ENCODE results near the gene AFAP1. TPM values are rescaled to one million over a fixed set of nuclear protein-coding genes. Genes with fewer than 3 reads are reported as not detected.

The AFAP1 gene
- polyA plus RNA-seq, 1 donor (not counting 4 experiments of a cell fraction or from before 2014, with no cell fraction given): 7.6 TPM

GRCh38 chr4:7765666-7766065 lies 174.0 kb downstream of the AFAP1 start:
- peaks cover 2% of the 10 kb centered on the region for H4K20me1 ChIP-seq (ENCODE audit: control insufficient read depth, extremely low read depth, insufficient read depth, low read length)
- peaks cover 33 to 38% of the 10 kb centered on the region in 2 experiments for H3K36me3 ChIP-seq (ENCODE audit: control insufficient read depth in 2 of 2, extremely low read depth in 1 of 2, insufficient read depth in 2 of 2, low read length in 2 of 2)
- H3K4me1 ChIP-seq (ENCODE audit: control insufficient read depth, extremely low read depth, insufficient read depth, low read length): no peaks in the 10 kb centered on the region
- no peaks in the 10 kb centered on the region for H3K9me3 ChIP-seq (ENCODE audit: control insufficient read depth, low read depth, low read length)
- no peak overlapping the region for H3K4me2 ChIP-seq (ENCODE audit: control insufficient read depth, extremely low read depth, insufficient read depth, low read depth, low read length)
- no peaks in the 10 kb centered on the region for H3K27me3 ChIP-seq (ENCODE audit: control insufficient read depth, extremely low read depth, insufficient read depth, low read length)
- H3K9me1 ChIP-seq (ENCODE audit: control insufficient read depth, extremely low read depth, insufficient read depth, low read length): no peaks in the 10 kb centered on the region
- no peak overlapping the region for H2AFZ ChIP-seq (ENCODE audit: control insufficient read depth, low read length)
- H3K27ac ChIP-seq (ENCODE audit: control insufficient read depth, insufficient read depth, low read length): no peak overlapping the region
- DNase-seq (ENCODE audit: low read depth, low spot score): no peak
- dilution Hi-C loops (cut with MboI; ENCODE audit: extremely low pct_ligation_motif_present, low sequenced_read_pairs): no loop called here
- no peak for TF ChIP-seq CTCF (optimal IDR thresholded peaks at IDR 0.05 in 1 of 3, IDR thresholded peaks at IDR 0.05 in 1 of 3, conservative IDR thresholded peaks at IDR 0.05 in 1 of 3; ENCODE audit: extremely low read depth in 1 of 3, insufficient read depth in 2 of 3, low read length in 3 of 3)
- no peak for TF ChIP-seq EZH2 (IDR thresholded peaks at IDR 0.05; ENCODE audit: low read length)
- H3K4me3 ChIP-seq (ENCODE audit: control insufficient read depth in 2 of 3, extremely low read depth in 1 of 3, insufficient read depth in 2 of 3, low read depth in 1 of 3, low read length in 3 of 3): no peak overlapping the region
- no peak overlapping the region for H3K9ac ChIP-seq (ENCODE audit: control insufficient read depth, extremely low read depth, insufficient read depth, low read length)
- no peaks in the 10 kb centered on the region for H3K79me2 ChIP-seq (ENCODE audit: control insufficient read depth, insufficient read depth, low read length)
- no peak for FAIRE-seq

- FAIRE-seq: no peak
- dilution Hi-C loops (cut with MboI; ENCODE audit: extremely low pct_ligation_motif_present, low sequenced_read_pairs): no loop called here
- no peaks in the 10 kb centered on the region for H3K9me3 ChIP-seq (ENCODE audit: control insufficient read depth, low read depth, low read length)
- peaks cover 38% of the 10 kb centered on the region in 2 experiments for H3K36me3 ChIP-seq (ENCODE audit: control insufficient read depth in 2 of 2, extremely low read depth in 1 of 2, insufficient read depth in 2 of 2, low read length in 2 of 2)
- H3K79me2 ChIP-seq (ENCODE audit: control insufficient read depth, insufficient read depth, low read length): no peaks in the 10 kb centered on the region
- H3K4me1 ChIP-seq (ENCODE audit: control insufficient read depth, extremely low read depth, insufficient read depth, low read length): no peaks in the 10 kb centered on the region
- no peak overlapping the region for H2AFZ ChIP-seq (ENCODE audit: control insufficient read depth, low read length)
- no peak overlapping the region for H3K27ac ChIP-seq (ENCODE audit: control insufficient read depth, insufficient read depth, low read length)
- no peak overlapping the region for H3K9ac ChIP-seq (ENCODE audit: control insufficient read depth, extremely low read depth, insufficient read depth, low read length)
- H4K20me1 ChIP-seq (ENCODE audit: control insufficient read depth, extremely low read depth, insufficient read depth, low read length): peaks cover 2% of the 10 kb centered on the region
- no peak for TF ChIP-seq EZH2 (IDR thresholded peaks at IDR 0.05; ENCODE audit: low read length)
- DNase-seq (ENCODE audit: low read depth, low spot score): no peak
- H3K27me3 ChIP-seq (ENCODE audit: control insufficient read depth, extremely low read depth, insufficient read depth, low read length): no peaks in the 10 kb centered on the region
- no peak overlapping the region for H3K4me3 ChIP-seq (ENCODE audit: control insufficient read depth in 2 of 3, extremely low read depth in 1 of 3, insufficient read depth in 2 of 3, low read depth in 1 of 3, low read length in 3 of 3)
- H3K4me2 ChIP-seq (ENCODE audit: control insufficient read depth, extremely low read depth, insufficient read depth, low read depth, low read length): no peak overlapping the region
- no peaks in the 10 kb centered on the region for H3K9me1 ChIP-seq (ENCODE audit: control insufficient read depth, extremely low read depth, insufficient read depth, low read length)
These were observed 175.2 kb downstream of the AFAP1 start for GRCh38 chr4:7764466-7764865.

GRCh38 chr4:7763788-7764187 lies 175.9 kb downstream of the AFAP1 start:
- dilution Hi-C loops (cut with MboI; ENCODE audit: extremely low pct_ligation_motif_present, low sequenced_read_pairs): no loop called here
- Histone ChIP-seq H3K9me3 (ENCODE audit: control insufficient read depth, low read depth, low read length) (no peaks in the 10 kb centered on the region), H3K36me3 (ENCODE audit: control insufficient read depth in 2 of 2, extremely low read depth in 1 of 2, insufficient read depth in 2 of 2, low read length in 2 of 2) (peaks cover 35 to 38% of the 10 kb centered on the region in 2 experiments), H3K27me3 (ENCODE audit: control insufficient read depth, extremely low read depth, insufficient read depth, low read length) (no peaks in the 10 kb centered on the region), H3K4me3 (ENCODE audit: control insufficient read depth in 2 of 3, extremely low read depth in 1 of 3, insufficient read depth in 2 of 3, low read depth in 1 of 3, low read length in 3 of 3) (no peak overlapping the region), H4K20me1 (ENCODE audit: control insufficient read depth, extremely low read depth, insufficient read depth, low read length) (peaks cover 2% of the 10 kb centered on the region), H2AFZ (ENCODE audit: control insufficient read depth, low read length) (no peak overlapping the region), H3K27ac (ENCODE audit: control insufficient read depth, insufficient read depth, low read length) (no peak overlapping the region), H3K79me2 (ENCODE audit: control insufficient read depth, insufficient read depth, low read length) (no peaks in the 10 kb centered on the region), H3K4me2 (ENCODE audit: control insufficient read depth, extremely low read depth, insufficient read depth, low read depth, low read length) (no peak overlapping the region), H3K9ac (ENCODE audit: control insufficient read depth, extremely low read depth, insufficient read depth, low read length) (no peak overlapping the region), H3K4me1 (ENCODE audit: control insufficient read depth, extremely low read depth, insufficient read depth, low read length) (no peaks in the 10 kb centered on the region), H3K9me1 (ENCODE audit: control insufficient read depth, extremely low read depth, insufficient read depth, low read length) (no peaks in the 10 kb centered on the region)
- DNase-seq (ENCODE audit: low read depth, low spot score): no peak
- no peak for TF ChIP-seq CTCF (optimal IDR thresholded peaks at IDR 0.05 in 1 of 3, IDR thresholded peaks at IDR 0.05 in 1 of 3, conservative IDR thresholded peaks at IDR 0.05 in 1 of 3; ENCODE audit: extremely low read depth in 1 of 3, insufficient read depth in 2 of 3, low read length in 3 of 3)
- no peak for TF ChIP-seq EZH2 (IDR thresholded peaks at IDR 0.05; ENCODE audit: low read length)
- no peak for FAIRE-seq
